Spinal cord (tissue), 10 donors: Measurements from ENCODE around the gene DUOXA1. TPM values are rescaled to one million over a fixed set of nuclear protein-coding genes. Genes with fewer than 3 reads are reported as not detected.
A peak's percentile ranks its signal among the peaks of the same experiment; 100 is the strongest.

ENCODE experiments used
- DNase-seq, 6 donors: peaks; one replicate each; pipeline versions ENCODE4 v3.0.0 to v3.0.0-alpha.2; 2013 to 2015; ENCODE audit warnings: low spot score in 6 of 6, low read depth in 4 of 6
- H3K27ac ChIP-seq: one replicate; pipeline ENCODE4 v1.5.1; 2013; ENCODE audit warnings: low read depth, low read length, control low read depth
- H3K27me3 ChIP-seq: one replicate; pipeline ENCODE4 v1.6.1; 2013; ENCODE audit warnings: low read length; ENCODE audit not compliant: control insufficient read depth, insufficient read depth
- H3K36me3 ChIP-seq: one replicate; pipeline ENCODE4 v1.6.1; 2013; ENCODE audit warnings: low read length; ENCODE audit not compliant: control insufficient read depth, insufficient read depth
- H3K4me1 ChIP-seq: one replicate; pipeline ENCODE4 v1.6.1; 2013; ENCODE audit warnings: low read length; ENCODE audit not compliant: control insufficient read depth, insufficient read depth
- H3K4me3 ChIP-seq: one replicate; pipeline ENCODE4 v1.5.1; 2013; ENCODE audit warnings: low read depth, low read length, control low read depth
- H3K9me3 ChIP-seq: one replicate; pipeline ENCODE4 v1.6.1; 2013; ENCODE audit warnings: low read length; ENCODE audit not compliant: control insufficient read depth, insufficient read depth
- WGBS: methylation state at CpG from one replicate; pipeline ENCODE4 v1.1.5; 2013; ENCODE audit warnings: missing lambda C conversion rate; ENCODE audit not compliant: insufficient coverage; 5-methylcytosine and 5-hydroxymethylcytosine counted together
- polyA plus RNA-seq, 2 donors: library from polyadenylated mRNA; unstranded; fragments of 120-200 nt; gene quantifications; one replicate each; pipeline ENCODE4 v1.2.1, GENCODE V29; 2013; ENCODE audit not compliant: insufficient read length in 2 of 2
- total RNA-seq, 2 donors: library from RNA; depleted of rRNA in 1 of 2; stranded (reverse); fragments of 120-200 nt in 1 of 2; fragments of >200 nt in 1 of 2; gene quantifications; one replicate each; pipeline versions ENCODE4 v1.2.3 to v1.2.4, GENCODE V29; 2013 to 2014
- donor health status: healthy.

The DUOXA1 gene
- total and polyA plus RNA-seq, 4 donors, result 0.11 TPM; not detected in 3

- no peaks in the 10 kb centered on the region for H3K9me3 ChIP-seq
- DNase-seq, result no peak
- H3K4me1 ChIP-seq, result peaks cover 50% of the 10 kb centered on the region
- no peak overlapping the region for H3K27ac ChIP-seq
- H3K27me3 ChIP-seq, result peaks cover 64% of the 10 kb centered on the region
- H3K4me3 ChIP-seq, result no peak overlapping the region
- WGBS, result 13% methylated on average over 10 of the region's 19 CpGs
- H3K36me3 ChIP-seq, result no peaks in the 10 kb centered on the region
Observed at GRCh38 chr15:45116006-45116481, 13.6 kb downstream of the DUOXA1 start.

DNA sequence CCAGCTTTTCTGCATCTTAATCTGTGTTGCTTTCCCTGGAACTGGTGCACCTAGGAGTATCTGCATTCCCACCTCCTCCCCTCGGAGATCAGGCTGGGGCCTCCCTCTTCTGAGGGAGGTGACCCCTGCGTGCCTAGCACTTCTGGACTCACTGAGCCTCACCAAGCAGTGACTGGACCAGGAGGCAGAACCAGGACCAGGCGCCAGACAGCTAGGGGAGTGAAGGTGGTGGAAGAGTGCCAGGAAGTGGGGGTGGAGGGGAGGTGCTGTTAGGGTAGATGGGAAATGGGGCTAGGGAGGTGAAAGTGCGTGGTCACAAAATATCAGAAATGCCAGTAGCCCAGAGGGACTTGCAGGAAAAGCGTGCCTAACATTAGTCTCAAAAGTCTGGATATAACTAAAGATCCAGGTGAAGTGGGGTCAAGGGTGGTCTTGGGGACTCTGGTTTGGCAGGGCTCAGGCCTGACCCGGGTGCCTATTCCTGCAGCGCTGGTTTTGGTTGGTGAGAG, 14.3 kb downstream of the DUOXA1 start:
- 44% methylated on average over 6 of the region's 7 CpGs for WGBS
- Histone ChIP-seq H3K4me1 (peaks cover 50% of the 10 kb centered on the region), H3K36me3 (no peaks in the 10 kb centered on the region), H3K27me3 (peaks cover 70% of the 10 kb centered on the region), H3K4me3 (no peak overlapping the region), H3K27ac (no peak overlapping the region), H3K9me3 (no peaks in the 10 kb centered on the region)
- DNase-seq, result no peak

DNA sequence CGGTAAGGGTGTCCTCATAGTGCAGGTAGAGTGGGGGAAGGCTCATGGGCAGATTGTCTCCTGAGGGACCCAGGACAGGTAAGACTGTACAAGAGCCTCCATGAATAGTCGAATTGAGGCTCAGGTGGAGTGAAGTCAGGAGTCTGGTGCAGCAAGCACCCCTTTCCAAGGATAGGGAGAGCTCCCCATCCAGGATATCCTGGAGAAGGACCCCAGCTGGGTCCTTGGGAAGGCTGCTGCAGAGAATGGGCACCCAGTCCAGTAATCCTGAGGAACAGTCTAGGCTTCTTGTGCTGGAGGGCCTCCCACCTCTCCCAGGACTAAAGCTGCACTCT, 15.0 kb downstream of the DUOXA1 start:
- Histone ChIP-seq H3K4me1 (peaks cover 50% of the 10 kb centered on the region), H3K27me3 (peaks cover 76% of the 10 kb centered on the region), H3K36me3 (no peaks in the 10 kb centered on the region), H3K9me3 (no peaks in the 10 kb centered on the region), H3K4me3 (no peak overlapping the region), H3K27ac (no peak overlapping the region)
- DNase-seq, result no peak
- 0% methylated on average over 2 of the region's 2 CpGs for WGBS

DNA sequence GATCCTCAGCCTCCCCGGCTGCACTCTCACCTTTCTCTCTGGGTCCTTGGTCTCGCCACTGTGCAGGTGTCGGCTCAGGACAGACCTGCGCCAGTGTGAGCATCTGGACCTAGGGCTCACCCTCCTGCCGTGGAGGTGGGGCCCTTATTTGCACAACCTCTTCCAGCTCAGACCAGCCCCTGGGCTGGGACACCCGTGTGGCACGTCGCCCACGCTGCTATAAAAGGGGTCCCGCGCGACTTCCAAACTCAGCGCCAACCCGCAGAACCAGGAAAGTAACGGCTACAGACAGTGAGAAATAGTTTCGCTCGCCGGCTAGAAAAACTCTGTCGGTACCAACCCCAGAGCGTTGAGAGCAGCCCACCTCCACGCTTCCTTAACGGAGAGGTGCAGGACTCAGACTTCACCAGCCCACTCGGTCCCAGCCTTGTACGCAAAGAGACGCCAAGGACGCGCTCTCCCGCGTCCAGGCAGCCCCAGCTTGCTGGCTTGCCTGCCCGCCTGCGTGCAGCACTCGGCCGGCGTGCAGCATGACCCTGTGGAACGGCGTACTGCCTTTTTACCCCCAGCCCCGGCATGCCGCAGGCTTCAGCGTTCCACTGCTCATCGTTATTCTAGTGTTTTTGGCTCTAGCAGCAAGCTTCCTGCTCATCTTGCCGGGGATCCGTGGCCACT, 15.5 kb downstream of the DUOXA1 start, which contains the start of the genes DUOX2 and DUOXA2:
Gene DUOX2 (minus strand): TSS at position 97 of the 675 bp plus-strand sequence. CDS start 761 bp downstream, outside the sequence.
Gene DUOXA2 (plus strand): TSS at position 251 of the 675 bp plus-strand sequence. CDS start 280 bp downstream, at position 531.
- H3K4me1 ChIP-seq, result peaks cover 50% of the 10 kb centered on the region
- peak in 1 of 6 donors; percentile 34 for DNase-seq
- WGBS, result 1% methylated on average over 42 of the region's 42 CpGs
- H3K4me3 ChIP-seq, result no peak within 1 kb of the TSS
- H3K27me3 ChIP-seq, result peaks cover 81% of the 10 kb centered on the region
- H3K9me3 ChIP-seq, result no peaks in the 10 kb centered on the region
- no peaks in the 10 kb centered on the region for H3K36me3 ChIP-seq
- H3K27ac ChIP-seq, result no peak within 1 kb of the TSS

- no peaks in the 10 kb centered on the region for H3K36me3 ChIP-seq
- H3K27me3 ChIP-seq, result peaks cover 87% of the 10 kb centered on the region
- H3K27ac ChIP-seq, result no peak overlapping the region
- no peak for DNase-seq
- no peak overlapping the region for H3K4me3 ChIP-seq
- H3K9me3 ChIP-seq, result no peaks in the 10 kb centered on the region
- 2% methylated on average over 4 of the region's 14 CpGs for WGBS
- H3K4me1 ChIP-seq, result peaks cover 50% of the 10 kb centered on the region
Observed at GRCh38 chr15:45113380-45113990, 16.2 kb downstream of the DUOXA1 start.

DNA sequence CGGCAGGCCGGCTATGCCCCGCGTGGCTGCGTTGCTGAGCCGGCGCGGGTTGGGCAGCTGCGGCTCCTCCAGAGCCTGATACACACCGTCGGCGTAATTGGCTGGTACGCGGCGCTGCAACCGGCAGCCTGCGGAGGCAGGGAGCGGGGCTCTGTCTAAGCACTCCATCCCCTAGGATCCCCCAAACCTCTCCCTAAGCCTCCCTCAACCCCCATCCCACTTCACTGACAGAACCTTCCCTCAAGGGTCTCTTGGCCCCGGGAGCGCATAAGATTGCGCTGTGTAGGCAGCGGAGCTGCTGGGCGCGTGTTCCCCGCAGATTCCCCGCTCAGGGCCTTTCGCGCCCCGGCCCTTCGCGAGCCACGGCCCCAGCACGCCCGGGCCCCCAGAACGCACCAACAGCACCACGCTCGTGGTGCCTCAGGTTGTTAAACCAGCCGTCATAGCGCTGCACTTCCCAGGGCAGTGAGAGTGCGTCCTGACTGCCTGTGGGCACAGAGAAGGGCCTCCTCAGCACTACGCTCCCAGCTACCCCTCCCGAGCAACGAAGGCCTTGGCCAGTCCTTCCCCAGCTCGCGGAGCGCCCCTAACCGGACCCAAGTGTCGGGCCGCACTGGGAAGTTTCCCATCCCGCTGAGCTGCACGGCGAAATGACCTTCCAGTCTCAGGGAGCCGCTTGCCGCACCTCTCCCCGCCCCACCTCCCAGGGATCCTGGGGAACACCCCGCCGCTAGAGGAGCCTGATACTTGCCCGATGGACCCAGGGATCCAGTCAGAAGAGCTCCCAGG, 16.9 kb downstream of the DUOXA1 start:
- DNase-seq, result peak in 2 of 6 donors; percentile 40 to 56
- H3K4me3 ChIP-seq, result no peak overlapping the region
- no peaks in the 10 kb centered on the region for H3K36me3 ChIP-seq
- no peaks in the 10 kb centered on the region for H3K9me3 ChIP-seq
- WGBS, result under 1% methylated on average over 53 of the region's 58 CpGs
- no peak overlapping the region for H3K27ac ChIP-seq
- peaks cover 48% of the 10 kb centered on the region for H3K4me1 ChIP-seq
- H3K27me3 ChIP-seq, result peaks cover 90% of the 10 kb centered on the region

GRCh38 chr15:45112143-45112590, 17.5 kb downstream of the DUOXA1 start:
- Histone ChIP-seq H3K4me3 (no peak overlapping the region), H3K27me3 (peaks cover 84% of the 10 kb centered on the region), H3K27ac (no peak overlapping the region), H3K36me3 (no peaks in the 10 kb centered on the region), H3K9me3 (no peaks in the 10 kb centered on the region), H3K4me1 (peaks cover 42% of the 10 kb centered on the region)
- no peak for DNase-seq
- WGBS, result 0% methylated on average over 8 of the region's 13 CpGs

DNA sequence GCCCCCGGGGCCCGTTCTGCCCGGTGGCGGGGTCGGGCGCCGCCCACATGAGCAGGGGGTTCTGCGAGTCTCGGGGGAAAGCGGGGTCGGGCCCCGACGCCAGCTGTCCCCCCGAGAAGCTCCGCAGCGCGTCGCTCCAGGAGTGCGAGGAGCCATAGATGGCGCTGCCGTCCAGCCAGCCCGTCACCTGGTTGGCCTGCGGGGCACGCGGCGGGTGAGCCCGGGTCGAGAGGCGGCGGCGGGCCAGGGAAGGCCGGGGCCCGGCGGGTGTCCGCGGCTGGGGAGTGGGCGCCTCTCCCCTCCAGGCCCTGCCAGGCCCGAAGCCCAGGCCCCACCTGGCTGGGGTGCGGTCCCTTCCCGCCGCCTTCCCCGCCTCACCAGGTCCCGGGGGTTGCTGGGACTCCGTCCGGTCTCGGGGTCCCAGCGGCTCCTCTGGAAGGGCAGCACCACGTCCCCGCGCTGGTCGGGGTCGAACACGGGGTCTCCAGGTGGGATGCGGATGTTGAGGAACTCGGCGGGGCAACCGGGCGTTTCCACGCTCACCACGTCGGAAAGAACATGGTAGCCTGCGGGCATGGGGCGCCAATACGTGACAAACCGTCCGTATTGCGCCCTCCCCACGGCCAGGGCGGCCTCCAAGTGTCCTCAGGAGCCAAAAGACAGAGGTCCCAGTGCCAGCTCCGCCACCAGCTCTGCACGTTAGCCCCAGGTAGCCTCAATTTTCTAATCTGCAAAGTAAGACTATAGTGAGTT, 18.1 kb downstream of the DUOXA1 start:
- no peaks in the 10 kb centered on the region for H3K9me3 ChIP-seq
- peaks cover 78% of the 10 kb centered on the region for H3K27me3 ChIP-seq
- H3K4me1 ChIP-seq, result peaks cover 36% of the 10 kb centered on the region
- WGBS, result 2% methylated on average over 68 of the region's 71 CpGs
- H3K4me3 ChIP-seq, result no peak overlapping the region
- H3K27ac ChIP-seq, result no peak overlapping the region
- DNase-seq, result no peak
- H3K36me3 ChIP-seq, result no peaks in the 10 kb centered on the region
